H1 (cell line): ENCODE data around the gene CEP97. TPM values are rescaled to one million over a fixed set of nuclear protein-coding genes. Genes with fewer than 3 reads are reported as not detected.

Experiments used
- CTCF ChIA-PET: fragments of 300-600 bp; sonication (Branson Sonifier 250); formaldehyde crosslinking; loops from one replicate; lab custom pipeline; 2021; ENCODE audit not compliant: partially characterized antibody; lab: Charles Lee
- POLR2A ChIA-PET: fragments of 300-600 bp; sonication (Branson Sonifier 250); formaldehyde crosslinking; loops from one replicate; lab custom pipeline; 2021; ENCODE audit warnings: inconsistent platforms; ENCODE audit not compliant: partially characterized antibody; lab: Charles Lee
- DNase-seq, 2 experiments: peaks; one replicate each; pipeline versions ENCODE4 v3.0.0 to v3.0.0-alpha.2; 2010 to 2022; ENCODE audit warnings: low spot score in 2 of 2, low read depth in 1 of 2, mixed read lengths in 1 of 2
- FAIRE-seq: peaks from 2 replicates; lab custom pipeline; 2011; peaks lifted over from hg19 to GRCh38; lab: Jason Lieb, UNC
- H2AFZ ChIP-seq: 2 replicates; pipeline ENCODE4 v1.8.1; 2012; ENCODE audit warnings: low read length, inconsistent platforms
- H2AK5ac ChIP-seq: 2 replicates; pipeline ENCODE4 v1.6.1; 2013; ENCODE audit warnings: low read depth, low read length
- H2BK120ac ChIP-seq: replicated peaks from 2 replicates; pipeline ENCODE3; 2013; ENCODE audit warnings: low read depth, low read length, inconsistent platforms
- H2BK12ac ChIP-seq: 2 replicates; pipeline ENCODE4 v1.6.1; 2013; ENCODE audit warnings: low read depth, low read length
- H2BK15ac ChIP-seq: 2 replicates; pipeline ENCODE4 v1.6.1; 2013; ENCODE audit warnings: low read length
- H2BK20ac ChIP-seq: 2 replicates; pipeline ENCODE4 v1.6.1; 2013; ENCODE audit warnings: low read length
- H2BK5ac ChIP-seq: 2 replicates; pipeline ENCODE4 v1.6.1; 2013; ENCODE audit warnings: low read depth, low read length
- H3K14ac ChIP-seq: 2 replicates; pipeline ENCODE4 v1.6.1; 2013; ENCODE audit warnings: inconsistent platforms; ENCODE audit not compliant: insufficient read length
- H3K18ac ChIP-seq: 2 replicates; pipeline ENCODE4 v1.6.1; 2013; ENCODE audit warnings: low read length; ENCODE audit errors: extremely low read depth
- H3K23ac ChIP-seq: 2 replicates; pipeline ENCODE4 v1.6.1; 2013; ENCODE audit warnings: inconsistent platforms; ENCODE audit not compliant: insufficient read length
- H3K23me2 ChIP-seq: 2 replicates; pipeline ENCODE4 v1.6.1; 2013; ENCODE audit warnings: low read depth, low read length
- H3K27ac ChIP-seq: 2 replicates; pipeline ENCODE4 v1.6.1; 2011; ENCODE audit warnings: low read depth, low read length, inconsistent platforms
- H3K27me3 ChIP-seq, 4 experiments: replicated peaks in 1 of 4; 1 replicate in 1 of 4; 2 replicates in 3 of 4; pipeline versions ENCODE4 v1.6.1 to v1.8.1; 2011 to 2013; ENCODE audit warnings: low read length in 3 of 4, mild to moderate bottlenecking in 3 of 4, inconsistent platforms in 2 of 4, mixed read lengths in 2 of 4, moderate library complexity in 1 of 4; ENCODE audit not compliant: control insufficient read depth in 3 of 4, insufficient read depth in 3 of 4; ENCODE audit errors: extremely low read depth in 1 of 4
- H3K36me3 ChIP-seq, 4 experiments: 2 replicates each; pipeline versions ENCODE4 v1.6.1 to v1.8.1; 2011 to 2013; ENCODE audit warnings: mild to moderate bottlenecking in 4 of 4, low read length in 3 of 4, moderate library complexity in 2 of 4, control low read depth in 1 of 4, inconsistent platforms in 1 of 4; ENCODE audit not compliant: insufficient read depth in 4 of 4, control insufficient read depth in 2 of 4
- H3K4ac ChIP-seq: replicated peaks from 2 replicates; pipeline ENCODE3; 2013; ENCODE audit warnings: low read length, low read depth, mixed read lengths, inconsistent platforms; ENCODE audit not compliant: insufficient read length
- H3K4me1 ChIP-seq, 4 experiments: replicated peaks in 1 of 4; 1 replicate in 1 of 4; 2 replicates in 3 of 4; pipeline versions ENCODE4 v1.6.1 to v1.8.1; 2011 to 2013; ENCODE audit warnings: low read length in 3 of 4, inconsistent platforms in 2 of 4, mixed read lengths in 1 of 4; ENCODE audit not compliant: insufficient read depth in 4 of 4, control insufficient read depth in 3 of 4
- H3K4me2 ChIP-seq, 2 experiments: 2 replicates each; pipeline versions ENCODE4 v1.6.1 to v1.8.1; 2011 to 2013; ENCODE audit warnings: low read depth in 2 of 2, low read length in 2 of 2, control low read depth in 1 of 2, inconsistent platforms in 1 of 2, mild to moderate bottlenecking in 1 of 2; ENCODE audit not compliant: insufficient read depth in 1 of 2
- H3K4me3 ChIP-seq, 4 experiments: fragments of 200-600, 300-600 bp in 1 of 4; sonication (generic), shearing (Covaris generic), sonication (Bioruptor Twin) in 1 of 4; 2 replicates each; pipeline versions ENCODE4 v1.5.1 to v1.8.1; 2011 to 2016; ENCODE audit warnings: low read length in 4 of 4, low read depth in 3 of 4, control low read depth in 2 of 4, inconsistent platforms in 2 of 4, mild to moderate bottlenecking in 2 of 4, mixed read lengths in 1 of 4, moderate library complexity in 1 of 4; ENCODE audit not compliant: insufficient read depth in 2 of 4; ENCODE audit errors: extremely low read depth in 1 of 4
- H3K56ac ChIP-seq: replicated peaks from 2 replicates; pipeline ENCODE3; 2013; ENCODE audit warnings: low read depth, mild to moderate bottlenecking, mixed read lengths, low read length, inconsistent platforms; ENCODE audit not compliant: insufficient read length
- H3K79me1 ChIP-seq: 2 replicates; pipeline ENCODE4 v1.6.1; 2013; ENCODE audit warnings: low read depth, low read length, control low read depth
- H3K79me2 ChIP-seq, 2 experiments: 2 replicates each; pipeline versions ENCODE4 v1.6.1 to v1.8.1; 2012 to 2013; ENCODE audit warnings: low read length in 2 of 2, mild to moderate bottlenecking in 2 of 2, inconsistent platforms in 1 of 2; ENCODE audit not compliant: insufficient read depth in 2 of 2, control insufficient read depth in 1 of 2
- H3K9ac ChIP-seq, 4 experiments: replicated peaks in 1 of 4; 1 replicate in 1 of 4; 2 replicates in 3 of 4; pipeline versions ENCODE4 v1.6.1 to v1.8.1; 2011 to 2013; ENCODE audit warnings: low read depth in 3 of 4, low read length in 3 of 4, control low read depth in 2 of 4, mild to moderate bottlenecking in 2 of 4, moderate library complexity in 2 of 4, inconsistent platforms in 1 of 4; ENCODE audit errors: extremely low read depth in 1 of 4
- H3K9me3 ChIP-seq, 2 experiments: 2 replicates each; pipeline versions ENCODE4 v1.6.1 to v1.8.1; 2012 to 2013; ENCODE audit warnings: mild to moderate bottlenecking in 2 of 2, moderate library complexity in 2 of 2, control low read depth in 1 of 2, inconsistent platforms in 1 of 2, low read depth in 1 of 2, low read length in 1 of 2, mixed read lengths in 1 of 2; ENCODE audit not compliant: insufficient read depth in 2 of 2
- H4K20me1 ChIP-seq, 2 experiments: replicated peaks in 1 of 2; 2 replicates each; pipeline versions ENCODE3 to v1.8.1; 2011 to 2013; ENCODE audit warnings: inconsistent platforms in 2 of 2, low read length in 2 of 2, mild to moderate bottlenecking in 1 of 2; ENCODE audit not compliant: insufficient read depth in 2 of 2, control insufficient read depth in 1 of 2
- H4K5ac ChIP-seq: 2 replicates; pipeline ENCODE4 v1.6.1; 2013; ENCODE audit warnings: low read length, low read depth, mixed read lengths, inconsistent platforms; ENCODE audit not compliant: insufficient read length
- H4K8ac ChIP-seq: 2 replicates; pipeline ENCODE4 v1.8.0; 2013; ENCODE audit warnings: mild to moderate bottlenecking, moderate library complexity, low read length, inconsistent platforms; ENCODE audit not compliant: insufficient read depth; ENCODE audit errors: extremely low read depth
- H4K91ac ChIP-seq: replicated peaks from 2 replicates; pipeline ENCODE3; 2013; ENCODE audit warnings: low read length, mixed read lengths, inconsistent platforms; ENCODE audit not compliant: insufficient read length
- BRCA1 ChIP-seq: IDR thresholded peaks from 2 replicates; pipeline ENCODE4 v1.6.1; 2012; ENCODE audit warnings: low read depth, low read length, improper control_type of control experiment
- EZH2 ChIP-seq: fragments of 200-600 bp; sonication (generic); IDR thresholded peaks from 2 replicates; pipeline ENCODE4 v1.7.1; 2012; ENCODE audit warnings: low read depth, mild to moderate bottlenecking, moderate library complexity, low read length, inconsistent platforms; ENCODE audit not compliant: severe bottlenecking
- HDAC6 ChIP-seq: IDR thresholded peaks from one replicate; pipeline ENCODE4 v1.7.1; 2012; ENCODE audit warnings: low read depth, mild to moderate bottlenecking, inconsistent platforms, low read length, moderate library complexity
- SIN3A ChIP-seq, 2 experiments: IDR thresholded peaks in 1 of 2; conservative IDR thresholded peaks in 1 of 2; 2 replicates each; pipeline ENCODE4 v1.6.1; 2011 to 2012; ENCODE audit warnings: low read length in 2 of 2, improper control_type of control experiment in 1 of 2, low read depth in 1 of 2, mild to moderate bottlenecking in 1 of 2
- SRF ChIP-seq: IDR thresholded peaks from 2 replicates; pipeline ENCODE4 v1.6.1; 2011; ENCODE audit warnings: mild to moderate bottlenecking, low read depth, low read length, moderate library complexity
- SUZ12 ChIP-seq: fragments of 200-600 bp; sonication (generic); IDR thresholded peaks from 2 replicates; pipeline ENCODE4 v1.6.1; 2012; ENCODE audit warnings: mild to moderate bottlenecking, inconsistent platforms, low read length, moderate library complexity, mixed read lengths
- WGBS, 2 experiments: shearing (Covaris generic) in 1 of 2; methylation state at CpG; one replicate each; pipeline versions ENCODE4 v1.1.6 to v1.1.7; 2013 to 2015; ENCODE audit warnings: low lambda C conversion rate in 2 of 2, mixed read lengths in 2 of 2, inconsistent platforms in 1 of 2, low coverage in 1 of 2, missing lambda C conversion rate in 1 of 2; ENCODE audit not compliant: insufficient replicate concordance in 2 of 2, insufficient coverage in 1 of 2, insufficient read length in 1 of 2; ENCODE audit errors: extremely low coverage in 1 of 2, missing lambda C conversion rate in 1 of 2; 5-methylcytosine and 5-hydroxymethylcytosine counted together
- polyA plus RNA-seq, 7 experiments: library from polyadenylated mRNA; depleted of rRNA in 3 of 7; stranded (reverse) in 5 of 7; unstranded in 2 of 7; fragments of >200 nt in 5 of 7; fragments of 200-250 nt in 2 of 7; gene quantifications; 1 replicate in 5 of 7; 2 replicates in 1 of 7; 4 replicates in 1 of 7; pipeline versions ENCODE4 v1.2.1 to v1.2.3, GENCODE V29; 2011 to 2013; ENCODE audit warnings: missing spikeins in 2 of 7, mixed read lengths in 2 of 7
- total RNA-seq: library from RNA; stranded (reverse); fragmentation: NEBNext Ultra II Directional; extraction: Animal tissue kit (Norgen Biotek cat#: 25700); gene quantifications from 2 replicates; pipeline ENCODE4 v1.2.1, GENCODE V29; 2021

Gene CEP97
- total and polyA plus RNA-seq, 2 of the 8 experiments (the other 6 are each of a cell fraction or from before 2014, with no cell fraction given) = 1.6 to 13.2 TPM

DNA sequence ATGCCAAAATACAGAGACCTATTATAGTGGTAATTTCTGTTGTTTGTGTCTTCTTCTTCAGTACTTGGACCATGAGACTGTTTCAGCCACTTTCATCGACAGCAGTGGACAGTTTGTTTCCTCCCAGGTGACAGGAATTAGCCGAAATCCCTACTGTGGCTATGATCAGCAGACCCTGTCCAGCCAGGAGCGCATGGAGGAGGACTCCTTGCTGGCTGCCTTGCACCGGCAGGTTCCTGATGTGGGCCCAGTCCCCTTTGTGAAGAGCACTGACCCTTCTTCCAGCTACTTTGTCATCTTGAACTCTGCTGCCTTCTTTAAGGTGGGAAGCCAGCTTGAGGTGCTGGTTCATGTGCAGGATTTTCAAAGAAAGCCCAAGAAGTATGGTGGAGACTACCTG lies 76.8 kb downstream of the CEP97 start:
- Histone ChIP-seq H2BK20ac (no peak overlapping the region), H2BK12ac (no peak overlapping the region), H3K4me3 (no peak overlapping the region), H3K27me3 (no peaks in the 10 kb centered on the region), H3K23me2 (no peaks in the 10 kb centered on the region), H2BK120ac (no peak overlapping the region), H3K36me3 (peaks cover 0 to 14% (median 4%) of the 10 kb centered on the region in 4 experiments; a peak in 4 of 8 replicates), H3K79me1 (no peaks in the 10 kb centered on the region; the same call in 1 of the 2 replicates), H3K9ac (no peak overlapping the region), H2BK15ac (no peak overlapping the region), H4K91ac (no peak overlapping the region), H3K56ac (no peak overlapping the region), H4K8ac (no peak overlapping the region), H2AK5ac (no peak overlapping the region), H2BK5ac (no peak overlapping the region), H3K23ac (no peak overlapping the region), H3K79me2 (no peaks in the 10 kb centered on the region), H3K14ac (no peak overlapping the region), H3K4me2 (no peak overlapping the region), H3K4me1 (no peaks in the 10 kb centered on the region), H3K4ac (no peak overlapping the region), H4K20me1 (no peaks in the 10 kb centered on the region), H4K5ac (no peak overlapping the region), H3K27ac (no peak overlapping the region), H3K9me3 (no peaks in the 10 kb centered on the region), H3K18ac (no peak overlapping the region)
- no peak for FAIRE-seq
- DNase-seq = no peak
- ChIA-PET POLR2A (no interaction called here), CTCF (interaction anchor here (1.0 to 6.6 kb wide), 7 partner anchors 9 to 428 kb away, joined by 3 to 37 read pairs (median 6); partner anchors contain the start of gene NFKBIZ)
- 92% methylated on average over 4 of the region's 4 CpGs; no CpG with 5 or more reads in 1 of the 2 experiments for WGBS, 2 experiments
- TF ChIP-seq BRCA1 (no peak), SRF (no peak), SIN3A (conservative IDR thresholded peaks at IDR 0.05 in 1 of 2, IDR thresholded peaks at IDR 0.05 in 1 of 2; ENCODE audit: low read depth in 1 of 2, low read length in 2 of 2) (no peak), EZH2 (no peak), SUZ12 (no peak), HDAC6 (no peak)
- TF ChIP-seq, all 59 proteins: peak for 0
- H2AFZ ChIP-seq = no peak overlapping the region
